OCI-LY1 (cell line): ENCODE data around the gene CTCF.

Source experiments
- H2AFZ ChIP-seq: fragments of 200-600 bp; sonication (generic), shearing (Covaris generic); 2 replicates; pipeline ENCODE4 v1.6.0; 2014; ENCODE audit warnings: antibody characterized with exemption, mild to moderate bottlenecking, low read length
- H3F3A ChIP-seq: fragments of 200-600 bp; sonication (generic), shearing (Covaris generic); 2 replicates; pipeline ENCODE4 v1.6.0; 2014; ENCODE audit warnings: mild to moderate bottlenecking, antibody characterized with exemption, low read length, moderate library complexity; ENCODE audit not compliant: insufficient read depth
- H3K27ac ChIP-seq: fragments of 200-600 bp; sonication (generic); 2 replicates; pipeline ENCODE4 v1.5.1; 2014; ENCODE audit warnings: low read length, mixed run types, mild to moderate bottlenecking, low read depth; ENCODE audit not compliant: poor library complexity, severe bottlenecking
- H3K27me3 ChIP-seq: fragments of 200-600 bp; sonication (generic); 2 replicates; pipeline ENCODE4 v1.6.0; 2014; ENCODE audit warnings: antibody characterized with exemption, mild to moderate bottlenecking, low read length, moderate library complexity; ENCODE audit not compliant: insufficient read depth
- H3K36me3 ChIP-seq: fragments of 200-600 bp; sonication (generic); 2 replicates; pipeline ENCODE4 v1.6.1; 2014; ENCODE audit warnings: mild to moderate bottlenecking, antibody characterized with exemption, low read length, moderate library complexity, mixed read lengths; ENCODE audit not compliant: insufficient read depth
- H3K4me1 ChIP-seq: fragments of 200-600 bp; sonication (generic); 2 replicates; pipeline ENCODE4 v1.5.1; 2014; ENCODE audit warnings: mild to moderate bottlenecking, low read length, moderate library complexity; ENCODE audit not compliant: insufficient read depth, severe bottlenecking
- H3K4me2 ChIP-seq: fragments of 200-600 bp; sonication (generic), shearing (Covaris generic); 2 replicates; pipeline ENCODE4 v1.6.1; 2014; ENCODE audit warnings: low read length
- H3K4me3 ChIP-seq: fragments of 200-600 bp; sonication (generic); 2 replicates; pipeline ENCODE4 v1.5.1; 2014; ENCODE audit warnings: low read length, low read depth, mild to moderate bottlenecking, mixed read lengths; ENCODE audit not compliant: poor library complexity, severe bottlenecking
- H3K79me2 ChIP-seq: fragments of 200-600 bp; shearing (Covaris generic); 2 replicates; pipeline ENCODE4 v1.6.1; 2016; ENCODE audit warnings: mixed run types, low read length, mixed read lengths; ENCODE audit not compliant: insufficient read depth
- H3K9ac ChIP-seq: fragments of 200-600 bp; sonication (generic), shearing (Covaris generic); 2 replicates; pipeline ENCODE4 v1.6.1; 2014; ENCODE audit warnings: mild to moderate bottlenecking, low read length, mixed read lengths
- H3K9me2 ChIP-seq: fragments of 200-600 bp; sonication (generic), shearing (Covaris generic); 2 replicates; pipeline ENCODE4 v1.6.1; 2014; ENCODE audit warnings: low read depth, mild to moderate bottlenecking, low read length, mixed read lengths
- H3K9me3 ChIP-seq: fragments of 200-600 bp; shearing (Covaris generic); 2 replicates; pipeline ENCODE4 v1.6.1; 2014; ENCODE audit warnings: low read length, mixed read lengths
- H4K20me1 ChIP-seq: fragments of 200-600 bp; sonication (generic), shearing (Covaris generic); 2 replicates; pipeline ENCODE4 v1.6.0; 2016; ENCODE audit warnings: mild to moderate bottlenecking, low read length; ENCODE audit not compliant: insufficient read depth
- EZH2 ChIP-seq: fragments of 200-600 bp; sonication (generic), shearing (Covaris generic); IDR thresholded peaks from 2 replicates; pipeline ENCODE4 v1.8.0; 2017; ENCODE audit warnings: borderline replicate concordance, mixed run types, mild to moderate bottlenecking, antibody characterized with exemption, low read length, moderate library complexity, mixed read lengths
- TF ChIP-seq, protein P1 (sequence below): fragments of 200-600 bp; sonication (generic), shearing (Covaris generic); IDR thresholded peaks from 2 replicates; pipeline ENCODE4 v1.5.1; 2017; ENCODE audit warnings: mild to moderate bottlenecking, antibody characterized with exemption, low read length, moderate library complexity, mixed read lengths

The CTCF gene

DNA sequence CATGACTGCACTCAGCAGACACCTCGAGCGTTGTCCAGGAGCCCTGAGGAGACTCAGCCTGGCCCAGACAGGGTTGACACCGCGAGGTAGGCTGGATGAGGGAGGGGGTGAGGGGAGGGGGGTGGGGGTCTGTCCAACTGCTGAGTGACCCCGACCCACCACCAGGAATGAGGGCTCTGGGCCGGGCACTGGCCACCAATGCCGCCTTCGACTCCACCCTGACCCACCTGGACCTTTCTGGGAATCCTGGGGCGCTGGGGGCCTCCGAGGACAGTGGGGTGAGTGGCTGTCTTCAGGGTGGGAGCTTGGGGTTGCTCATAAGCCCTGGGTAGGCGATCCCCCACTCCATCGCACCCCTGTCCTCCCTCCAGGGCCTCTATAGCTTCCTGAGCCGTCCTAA, 85.4 kb downstream of the CTCF start:
- Histone ChIP-seq H3K79me2 (no peaks in the 10 kb centered on the region), H3K9me3 (no peaks in the 10 kb centered on the region), H3K4me2 (no peak overlapping the region), H3K36me3 (peaks cover 60% of the 10 kb centered on the region), H3K9ac (no peak overlapping the region), H3K4me3 (no peak overlapping the region), H3K9me2 (no peaks in the 10 kb centered on the region), H3K4me1 (peaks cover 30% of the 10 kb centered on the region), H4K20me1 (no peaks in the 10 kb centered on the region), H3F3A (0 out of 2 replicates have a peak, but pooled peaks cover 3% of the 10 kb centered on the region), H2AFZ (no peak overlapping the region), H3K27me3 (no peaks in the 10 kb centered on the region), H3K27ac (no peak overlapping the region)
- TF ChIP-seq EZH2, result no peak
- TF ChIP-seq, protein P1, sequence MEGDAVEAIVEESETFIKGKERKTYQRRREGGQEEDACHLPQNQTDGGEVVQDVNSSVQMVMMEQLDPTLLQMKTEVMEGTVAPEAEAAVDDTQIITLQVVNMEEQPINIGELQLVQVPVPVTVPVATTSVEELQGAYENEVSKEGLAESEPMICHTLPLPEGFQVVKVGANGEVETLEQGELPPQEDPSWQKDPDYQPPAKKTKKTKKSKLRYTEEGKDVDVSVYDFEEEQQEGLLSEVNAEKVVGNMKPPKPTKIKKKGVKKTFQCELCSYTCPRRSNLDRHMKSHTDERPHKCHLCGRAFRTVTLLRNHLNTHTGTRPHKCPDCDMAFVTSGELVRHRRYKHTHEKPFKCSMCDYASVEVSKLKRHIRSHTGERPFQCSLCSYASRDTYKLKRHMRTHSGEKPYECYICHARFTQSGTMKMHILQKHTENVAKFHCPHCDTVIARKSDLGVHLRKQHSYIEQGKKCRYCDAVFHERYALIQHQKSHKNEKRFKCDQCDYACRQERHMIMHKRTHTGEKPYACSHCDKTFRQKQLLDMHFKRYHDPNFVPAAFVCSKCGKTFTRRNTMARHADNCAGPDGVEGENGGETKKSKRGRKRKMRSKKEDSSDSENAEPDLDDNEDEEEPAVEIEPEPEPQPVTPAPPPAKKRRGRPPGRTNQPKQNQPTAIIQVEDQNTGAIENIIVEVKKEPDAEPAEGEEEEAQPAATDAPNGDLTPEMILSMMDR, result no peak

DNA sequence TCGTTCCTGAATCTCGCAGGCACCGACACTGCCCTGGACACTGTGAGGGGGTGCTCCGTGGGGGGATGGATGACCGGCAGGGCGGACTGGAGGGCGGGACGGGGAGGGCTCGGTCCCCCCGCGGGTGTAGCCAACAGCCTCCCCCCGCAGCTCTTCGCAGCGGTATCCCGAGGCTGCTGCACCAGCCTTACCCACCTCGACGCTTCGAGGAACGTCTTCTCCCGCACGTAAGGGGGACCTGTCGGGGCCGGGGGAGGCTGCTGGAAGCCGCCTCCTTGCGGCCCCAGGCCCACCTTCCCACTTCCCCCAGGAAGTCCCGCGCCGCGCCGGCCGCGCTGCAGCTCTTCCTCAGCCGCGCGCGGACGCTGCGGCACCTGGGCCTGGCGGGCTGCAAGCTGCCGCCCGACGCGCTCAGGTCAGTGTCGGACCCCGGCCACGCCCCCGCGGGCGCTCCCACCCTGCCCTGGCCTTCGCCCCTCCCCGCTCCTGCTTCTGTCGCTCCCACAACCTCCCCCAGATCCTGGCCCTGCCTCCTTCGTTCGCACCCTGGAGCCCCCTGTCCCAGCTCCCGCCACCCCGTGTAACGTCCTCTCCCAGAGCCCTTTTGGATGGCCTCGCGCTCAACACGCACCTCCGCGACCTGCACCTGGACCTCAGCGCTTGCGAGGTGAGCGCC, 85.9 kb downstream of the CTCF start:
- Histone ChIP-seq H3K4me2 (no peak overlapping the region), H3K9me3 (no peaks in the 10 kb centered on the region), H3K4me1 (peaks cover 30% of the 10 kb centered on the region), H3K27me3 (no peaks in the 10 kb centered on the region), H3K9ac (no peak overlapping the region), H3K79me2 (no peaks in the 10 kb centered on the region), H3K9me2 (no peaks in the 10 kb centered on the region), H2AFZ (no peak overlapping the region), H3F3A (0 out of 2 replicates have a peak, but pooled peaks cover 3% of the 10 kb centered on the region), H3K36me3 (peaks cover 60% of the 10 kb centered on the region), H3K27ac (no peak overlapping the region), H4K20me1 (no peaks in the 10 kb centered on the region), H3K4me3 (no peak overlapping the region)
- TF ChIP-seq, protein P1, result no peak
- no peak for TF ChIP-seq EZH2

DNA sequence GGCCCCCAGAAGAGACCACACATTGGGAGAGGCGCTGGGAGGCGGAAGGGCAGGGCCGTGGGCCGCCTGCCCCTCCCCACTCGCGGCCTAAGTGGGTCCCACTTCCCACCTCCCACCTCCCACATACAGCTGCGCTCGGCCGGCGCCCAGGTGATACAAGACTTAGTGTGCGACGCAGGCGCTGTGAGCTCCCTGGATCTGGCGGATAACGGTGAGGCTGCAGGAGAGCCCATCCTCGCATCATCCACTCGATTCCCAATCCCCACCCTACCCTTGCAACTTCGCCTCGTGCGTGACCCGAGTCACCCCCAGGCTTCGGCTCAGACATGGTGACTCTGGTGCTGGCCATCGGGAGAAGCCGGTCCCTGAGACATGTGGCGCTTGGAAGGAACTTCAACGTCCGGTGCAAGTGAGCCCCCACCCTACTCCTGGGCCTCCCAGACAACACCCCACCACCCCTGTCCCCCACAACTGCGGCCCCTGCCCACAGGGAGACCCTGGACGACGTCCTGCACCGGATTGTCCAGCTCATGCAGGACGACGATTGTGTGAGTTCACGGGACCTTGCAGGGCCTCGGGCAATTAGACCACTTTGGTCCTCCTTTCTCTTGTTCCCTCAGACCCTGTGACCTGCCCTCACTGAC, 86.6 kb downstream of the CTCF start:
- Histone ChIP-seq H3K27me3 (no peaks in the 10 kb centered on the region), H3K9ac (no peak overlapping the region), H3K4me1 (peaks cover 27% of the 10 kb centered on the region), H3K4me2 (no peak overlapping the region), H3K27ac (no peak overlapping the region), H3K9me2 (no peaks in the 10 kb centered on the region), H4K20me1 (no peaks in the 10 kb centered on the region), H3K79me2 (no peaks in the 10 kb centered on the region), H2AFZ (no peak overlapping the region), H3K9me3 (no peaks in the 10 kb centered on the region), H3K4me3 (no peak overlapping the region), H3K36me3 (peaks cover 64% of the 10 kb centered on the region), H3F3A (0 out of 2 replicates have a peak, but pooled peaks cover under 1% of the 10 kb centered on the region)
- TF ChIP-seq EZH2, result no peak
- TF ChIP-seq, protein P1, result no peak
